Measurements from ENCODE around the gene SRPK3.
A peak's percentile ranks its signal among the peaks of the same experiment; 100 is the strongest.

The SRPK3 gene

GRCh38 chrX:153789654-153790053 is 8.8 kb downstream of the SRPK3 start:
- no peak for DNase-seq

GRCh38 chrX:153791104-153791852 is 10.4 kb downstream of the SRPK3 start:
- no peak for DNase-seq

DNA sequence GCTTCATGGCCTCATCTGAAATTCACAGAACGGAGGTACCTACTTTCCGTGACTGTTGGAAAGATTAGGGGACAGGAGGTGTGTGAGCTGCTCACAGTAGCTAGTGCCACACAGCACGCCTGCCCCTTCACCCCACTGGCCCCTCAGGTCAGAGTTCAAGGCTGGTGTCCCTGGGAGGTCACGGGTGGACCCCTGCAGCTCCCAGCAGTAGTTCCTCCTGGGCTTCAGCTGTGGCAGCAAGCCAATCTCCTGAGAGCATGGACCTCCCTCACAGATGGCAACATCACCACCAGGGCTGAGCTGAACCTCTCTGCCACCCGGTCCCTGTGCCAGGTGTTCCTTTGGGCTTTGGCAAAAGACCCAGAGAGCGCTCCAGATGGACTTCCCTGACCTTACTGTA is 11.5 kb downstream of the SRPK3 start:
- DNase-seq, result no peak

DNA sequence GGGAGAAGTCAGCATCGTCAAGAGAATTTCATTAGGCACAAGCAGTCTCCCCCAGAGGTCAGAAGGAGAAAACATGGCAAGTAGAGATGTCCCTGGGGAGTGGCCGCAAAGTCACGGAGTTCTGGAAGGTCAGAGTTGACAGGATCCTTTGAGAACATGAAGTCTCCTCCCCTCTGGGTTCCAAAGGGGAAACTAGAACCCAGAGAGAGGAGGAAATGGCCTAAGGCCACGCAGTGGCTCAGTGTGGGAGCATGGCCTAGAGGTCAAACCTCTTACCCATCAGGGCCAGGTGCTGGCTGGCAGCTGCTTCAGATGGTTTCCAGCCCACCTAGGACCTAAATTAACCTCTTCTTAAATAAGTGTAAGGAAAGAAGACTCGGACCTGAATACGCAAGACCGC is 12.4 kb downstream of the SRPK3 start:
- DNase-seq, result no peak

DNA sequence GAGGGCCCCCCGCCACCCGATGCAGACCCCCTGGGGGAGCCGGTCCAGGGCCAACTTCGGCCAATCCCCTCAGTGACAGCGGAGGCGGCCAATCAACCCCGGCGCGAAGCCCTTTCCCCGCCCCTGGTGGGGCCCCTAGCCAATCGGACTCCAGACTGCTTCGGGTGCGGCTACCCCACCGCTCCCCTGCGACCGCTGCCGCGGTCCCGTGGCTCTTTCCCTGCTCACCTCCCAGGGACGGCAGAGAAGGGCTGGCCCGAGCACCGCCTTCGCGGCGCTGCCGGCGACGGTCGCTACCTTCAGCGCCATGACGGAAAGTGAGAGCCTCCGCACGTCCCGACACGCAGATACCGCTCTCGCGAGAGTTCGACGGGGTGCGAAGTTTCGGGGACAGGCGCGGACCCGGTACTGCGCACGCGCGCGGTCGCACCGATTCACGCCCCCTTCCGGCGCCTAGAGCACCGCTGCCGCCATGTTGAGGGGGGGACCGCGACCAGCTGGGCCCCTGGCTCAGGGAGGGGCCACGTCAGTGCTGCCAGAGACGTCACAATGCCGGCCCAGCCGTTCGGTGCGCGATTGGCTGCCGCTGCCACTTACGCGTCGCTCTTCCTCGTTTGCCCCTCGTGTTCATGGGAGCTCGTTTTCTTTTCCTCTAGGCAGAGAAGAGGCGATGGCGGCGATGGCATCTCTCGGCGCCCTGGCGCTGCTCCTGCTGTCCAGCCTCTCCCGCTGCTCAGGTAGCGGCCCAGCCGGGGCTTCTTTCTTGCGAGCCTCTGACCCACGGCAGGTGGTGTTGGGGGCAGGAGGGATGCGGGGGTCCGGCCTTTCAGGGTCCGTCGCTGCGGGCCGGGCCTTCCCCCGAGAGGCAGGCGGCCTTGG is 13.4 kb downstream of the SRPK3 start, which contains the start of the genes IDH3G and SSR4:
Gene IDH3G (minus strand): TSS at position 358 of the 879 bp plus-strand sequence. CDS start 49 bp downstream, at position 309.
Gene SSR4 (plus strand): TSS at position 651 of the 879 bp plus-strand sequence. CDS start 20 bp downstream, at position 671.
- peak; percentile 94 for DNase-seq

DNA sequence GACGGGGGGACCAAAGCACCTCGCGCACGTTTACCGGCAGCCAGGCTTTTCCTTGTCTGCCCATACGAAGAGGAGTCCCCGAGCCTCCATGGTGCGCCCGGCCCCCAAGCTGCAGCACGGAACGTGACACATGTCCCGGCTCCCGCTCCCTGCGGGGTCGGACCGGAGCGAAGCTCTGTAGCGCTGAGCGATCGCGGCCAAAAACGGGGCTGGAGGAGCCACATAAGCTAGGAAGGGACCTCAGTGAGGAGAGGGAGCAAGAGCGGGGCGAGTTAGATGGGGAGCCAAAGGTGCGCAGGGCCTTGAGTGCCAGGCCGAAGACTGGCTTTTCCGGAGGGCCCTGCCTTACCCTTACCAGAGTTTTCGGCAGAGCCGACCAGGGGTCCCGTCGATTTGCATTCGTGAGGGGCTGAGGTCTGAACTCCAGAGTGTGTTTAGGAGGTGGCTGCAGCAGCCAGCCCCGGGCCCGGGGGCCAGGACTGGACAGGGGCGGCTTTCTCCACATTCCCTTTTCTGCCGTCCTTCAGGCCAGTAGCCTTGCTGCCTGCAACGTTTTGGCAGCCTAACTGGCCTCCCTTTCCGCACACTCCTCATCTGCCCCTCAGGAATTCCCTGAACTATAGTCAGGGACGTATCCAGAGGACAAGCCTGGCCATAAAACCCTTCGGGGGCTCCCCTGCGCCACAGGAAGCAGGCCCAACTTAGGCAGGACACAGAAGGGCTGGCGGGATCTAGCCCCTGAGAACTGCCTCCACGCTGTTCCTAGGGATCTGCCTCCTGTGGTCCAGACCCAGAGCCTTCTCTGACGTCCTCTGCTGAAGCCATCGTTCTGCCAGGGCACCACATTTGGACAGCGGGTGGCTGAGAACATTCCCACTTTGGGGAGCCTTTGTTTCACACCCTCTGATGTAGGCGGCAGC is 14.3 kb downstream of the SRPK3 start:
- no peak for DNase-seq

DNA sequence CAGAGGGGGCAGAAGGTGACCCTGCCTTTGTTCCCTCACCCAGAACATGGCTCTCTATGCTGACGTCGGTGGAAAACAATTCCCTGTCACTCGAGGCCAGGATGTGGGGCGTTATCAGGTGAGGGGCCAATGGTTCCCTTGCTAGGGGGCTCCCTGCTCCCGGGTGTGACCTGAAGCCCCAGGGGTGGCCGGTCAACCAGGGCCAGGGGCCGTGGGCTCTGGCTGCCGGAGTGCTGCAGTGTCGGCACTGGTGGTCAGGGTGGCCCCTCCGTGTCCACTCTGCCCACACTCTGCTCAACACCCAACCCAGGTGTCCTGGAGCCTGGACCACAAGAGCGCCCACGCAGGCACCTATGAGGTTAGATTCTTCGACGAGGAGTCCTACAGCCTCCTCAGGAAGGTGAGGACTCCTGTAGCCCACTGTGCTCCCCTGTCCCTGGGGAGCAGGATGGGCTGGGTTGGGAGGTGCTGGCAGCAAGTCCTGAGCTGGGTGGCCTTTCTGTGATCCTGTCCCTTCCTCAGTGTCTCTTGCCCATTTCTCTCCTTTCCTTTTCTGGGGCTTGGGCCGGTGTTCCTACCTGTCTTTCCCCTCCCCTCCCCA is 16.7 kb downstream of the SRPK3 start:
- no peak for DNase-seq

DNA sequence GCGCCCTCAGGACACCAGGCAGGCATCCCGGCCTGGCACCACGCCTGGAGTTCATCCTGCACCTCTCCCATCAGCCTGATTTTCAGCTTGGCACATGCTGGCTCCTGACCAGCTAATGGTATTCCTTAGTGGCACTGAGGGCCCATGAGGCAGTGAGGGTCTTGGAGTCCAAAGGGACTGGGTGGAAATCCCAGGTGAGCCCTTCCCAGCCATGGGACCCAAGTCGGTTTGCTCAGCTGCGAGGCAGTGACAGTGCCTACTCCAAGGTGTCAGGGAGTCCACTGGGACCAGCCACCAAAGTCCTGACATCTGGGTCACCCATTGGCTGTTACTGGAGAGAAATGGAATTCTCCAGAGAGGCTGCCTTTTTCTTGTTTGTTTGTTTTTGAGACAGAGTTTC is 18.5 kb downstream of the SRPK3 start:
- DNase-seq, result no peak

- DNase-seq, result no peak
Observed at GRCh38 chrX:153800177-153800722, 19.4 kb downstream of the SRPK3 start.

DNA sequence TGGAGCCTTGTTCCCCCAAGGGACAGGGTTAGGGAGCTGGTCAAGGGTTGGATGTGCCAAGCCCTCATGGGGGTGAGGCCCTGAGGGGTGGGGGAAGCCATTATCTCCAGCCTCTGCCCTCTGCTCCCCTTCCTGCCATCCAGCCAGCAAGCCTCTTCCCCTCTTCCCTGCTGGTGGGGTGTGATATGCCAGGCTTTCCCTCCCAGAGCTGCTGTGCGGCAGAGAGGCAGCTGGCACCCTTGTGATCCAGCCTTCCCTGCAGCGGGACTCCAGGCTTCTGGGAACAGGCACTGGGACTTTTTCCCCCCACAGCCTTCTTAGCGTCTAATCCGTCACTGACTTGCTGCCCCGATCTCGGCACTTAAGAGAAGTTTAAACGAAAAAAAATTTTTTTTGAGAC is 19.9 kb downstream of the SRPK3 start:
- no peak for DNase-seq

GRCh38 chrX:153801669-153802068 is 20.8 kb downstream of the SRPK3 start:
- DNase-seq, result no peak

- no peak for DNase-seq
Observed at GRCh38 chrX:153802513-153803045, 21.7 kb downstream of the SRPK3 start.

- DNase-seq, result no peak
Observed at GRCh38 chrX:153803211-153804099, 22.6 kb downstream of the SRPK3 start.

GRCh38 chrX:153804100-153804595 is 23.3 kb downstream of the SRPK3 start:
- no peak for DNase-seq

DNA sequence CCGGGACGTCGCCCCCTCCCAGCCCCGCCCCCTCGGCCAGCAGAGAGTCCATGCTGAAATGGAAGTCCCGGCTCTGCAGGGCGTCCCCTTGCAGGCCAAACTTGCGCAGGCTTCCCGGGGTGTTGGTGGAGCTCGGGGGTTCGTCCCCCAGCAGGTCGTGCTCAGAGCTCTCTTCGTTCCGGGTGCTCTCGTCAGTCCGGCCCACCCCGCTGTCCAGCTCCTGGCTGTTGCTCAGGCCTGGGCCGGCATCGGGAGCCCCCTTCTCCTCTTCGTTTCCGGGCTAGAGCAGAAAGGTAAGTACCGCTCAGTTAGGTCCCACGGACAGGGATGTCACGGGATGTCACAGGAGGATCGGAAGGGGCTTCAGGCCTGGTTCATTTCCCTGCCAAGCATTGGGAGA is 23.8 kb downstream of the SRPK3 start:
- no peak for DNase-seq

- DNase-seq, result no peak
Observed at GRCh38 chrX:153805436-153805835, 24.6 kb downstream of the SRPK3 start.

GRCh38 chrX:153806999-153807575 is 26.2 kb downstream of the SRPK3 start:
- DNase-seq, result no peak

DNA sequence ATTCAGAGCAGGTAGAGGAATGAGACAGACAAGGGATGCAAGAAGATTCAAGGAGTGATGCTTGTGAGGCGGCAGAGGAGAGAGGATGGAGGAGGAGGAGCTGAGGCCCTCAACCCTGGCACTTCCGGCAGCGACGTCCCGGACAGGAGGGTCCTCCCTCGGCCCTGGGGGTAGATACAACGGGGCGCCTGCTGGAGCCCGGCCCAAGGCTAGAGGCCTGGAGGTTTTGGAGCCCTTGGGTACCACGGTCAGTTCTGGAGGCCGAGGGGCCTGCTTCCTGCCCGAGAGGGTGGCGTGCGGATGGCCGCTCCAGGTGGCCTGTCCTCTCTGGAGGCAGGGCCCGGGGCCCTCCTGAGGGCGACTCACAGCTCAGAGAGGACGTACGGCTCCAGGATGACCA is 27.1 kb downstream of the SRPK3 start:
- DNase-seq, result no peak

- DNase-seq, result no peak
Observed at GRCh38 chrX:153812220-153812619, 31.4 kb downstream of the SRPK3 start.

DNA sequence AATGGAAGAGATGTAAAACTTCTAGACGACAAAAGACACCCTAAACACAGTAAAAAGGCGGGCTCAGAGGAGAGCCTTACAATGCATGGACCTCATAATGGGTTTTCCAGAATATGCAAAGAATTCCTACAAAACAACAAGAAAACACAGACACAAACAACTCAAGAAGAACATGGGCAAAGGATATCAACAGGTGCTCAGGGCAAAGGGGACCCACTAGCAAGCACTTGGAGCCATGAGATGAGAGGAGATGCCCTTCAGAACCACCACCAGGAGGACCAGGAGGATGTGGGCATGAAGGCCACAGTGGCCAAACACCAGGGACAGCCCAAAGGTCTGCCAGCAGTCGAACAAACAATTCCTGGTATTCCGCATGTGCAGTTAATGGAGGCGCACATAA is 32.3 kb downstream of the SRPK3 start:
- no peak for DNase-seq
